Hepatocyte (in vitro differentiated cells): ENCODE data around the gene ZNF444.

Experiments
- CTCF ChIP-seq: fragments of 200-600 bp; sonication (generic); IDR thresholded peaks from 2 replicates; pipeline ENCODE4 v1.5.1; 2016; ENCODE audit warnings: antibody characterized with exemption, mild to moderate bottlenecking; ENCODE audit not compliant: poor library complexity
- EZH2 ChIP-seq: fragments of 200-600 bp; sonication (generic); IDR thresholded peaks from 2 replicates; pipeline ENCODE4 v1.6.1; 2016; ENCODE audit warnings: antibody characterized with exemption, mild to moderate bottlenecking, borderline replicate concordance

- TF ChIP-seq CTCF (no peak), EZH2 (no peak)
These were observed 34.7 kb upstream of the ZNF444 start for GRCh38 chr19:56106397-56106849.
